GM19438 (cell line): ENCODE measurements around the gene CD72.
A peak's percentile ranks its signal among the peaks of the same experiment; 100 is the strongest.
"Not testable (repeated sequence)": the region's sequence is repeated elsewhere in the genome, so short reads cannot be mapped to it uniquely, and the experiment has no call there.

Experiments used
- ATAC-seq: cut with Tn5 transposase; IDR thresholded peaks from one replicate; pipeline ENCODE4 v1.9.1; 2021; ENCODE audit warnings: low read depth; ENCODE audit not compliant: unreplicated experiment

CD72 gene

GRCh38 chr9:35650341-35651158 lies 32.3 kb upstream of the CD72 start, which contains the start of gene SIT1:
SIT1 (minus strand) TSS chr9:35650931; CDS start chr9:35650853, 78 bp downstream.
- no peak for ATAC-seq

- no peak for ATAC-seq
Measured at GRCh38 chr9:35649431-35650340, 31.5 kb upstream of the CD72 start.

GRCh38 chr9:35646533-35647265 lies 28.5 kb upstream of the CD72 start:
- ATAC-seq: peak; percentile 61

- peak; percentile 4 for ATAC-seq
Measured at GRCh38 chr9:35646153-35646532, 27.9 kb upstream of the CD72 start.

- ATAC-seq: not testable (repeated sequence)
Measured at GRCh38 chr9:35645736-35646135, 27.5 kb upstream of the CD72 start.

- no peak for ATAC-seq
Measured at GRCh38 chr9:35643046-35643445, 24.8 kb upstream of the CD72 start.

GRCh38 chr9:35641478-35641877 lies 23.3 kb upstream of the CD72 start:
- not testable (repeated sequence) for ATAC-seq

GRCh38 chr9:35640431-35640830 lies 22.2 kb upstream of the CD72 start:
- ATAC-seq: not testable (repeated sequence)

GRCh38 chr9:35639631-35640030 lies 21.4 kb upstream of the CD72 start:
- no peak for ATAC-seq

GRCh38 chr9:35639225-35639624 lies 21.0 kb upstream of the CD72 start:
- not testable (repeated sequence) for ATAC-seq

GRCh38 chr9:35638751-35639150 lies 20.5 kb upstream of the CD72 start:
- ATAC-seq: not testable (repeated sequence)

- not testable (repeated sequence) for ATAC-seq
Measured at GRCh38 chr9:35637427-35637955, 19.3 kb upstream of the CD72 start.

- not testable (repeated sequence) for ATAC-seq
Measured at GRCh38 chr9:35636877-35637246, 18.6 kb upstream of the CD72 start.

- no peak for ATAC-seq
Measured at GRCh38 chr9:35636135-35636876, 18.1 kb upstream of the CD72 start.

GRCh38 chr9:35635730-35636129 lies 17.5 kb upstream of the CD72 start:
- ATAC-seq: no peak

GRCh38 chr9:35629597-35629996 lies 11.4 kb upstream of the CD72 start:
- no peak for ATAC-seq

GRCh38 chr9:35628389-35628991 lies 10.3 kb upstream of the CD72 start:
- ATAC-seq: no peak

- no peak for ATAC-seq
Measured at GRCh38 chr9:35627575-35627974, 9.4 kb upstream of the CD72 start.

- peak; percentile 49 for ATAC-seq
Measured at GRCh38 chr9:35619800-35620158, 1.6 kb upstream of the CD72 start.
